Endothelial cell of umbilical vein (primary cell): ENCODE data around the gene MTPN. TPM values are rescaled to one million over a fixed set of nuclear protein-coding genes. Genes with fewer than 3 reads are reported as not detected.

Experiments used
- BruUV-seq: library from RNA; stranded (reverse); fragments of 400-500 nt; replicated peaks from 2 replicates; lab custom pipeline; 2021; lab: Mats Ljungman, UMichigan
- CTCF ChIA-PET: fragments of 300-600, 350-600 bp; sonication (Branson Sonifier 250); formaldehyde crosslinking; loops from one replicate; lab custom pipeline; 2021; ENCODE audit warnings: antibody characterized with exemption, inconsistent platforms; lab: Charles Lee
- POLR2A ChIA-PET: fragments of 300-600, 350-600 bp; sonication (Branson Sonifier 250); formaldehyde crosslinking; loops from one replicate; lab custom pipeline; 2021; ENCODE audit warnings: antibody characterized with exemption, inconsistent platforms; lab: Charles Lee
- DNase-seq: peaks from one replicate; pipeline ENCODE4 v3.0.0-alpha.2; 2011; ENCODE audit warnings: low read depth, low spot score
- FAIRE-seq: peaks from 2 replicates; lab custom pipeline; 2011; peaks lifted over from hg19 to GRCh38; lab: Jason Lieb, UNC
- H2AFZ ChIP-seq: 2 replicates; pipeline ENCODE4 v1.6.0; 2012; ENCODE audit warnings: low read depth, low read length, control low read depth, inconsistent platforms
- H3K27ac ChIP-seq: 2 replicates; pipeline ENCODE4 v1.5.1; 2011; ENCODE audit warnings: low read depth, mild to moderate bottlenecking, control low read depth, low read length, moderate library complexity; ENCODE audit not compliant: insufficient read depth
- H3K27me3 ChIP-seq, 2 experiments: 2 replicates each; pipeline versions ENCODE4 v1.6.0 to v1.6.1; 2011; ENCODE audit warnings: low read length in 2 of 2, mixed read lengths in 1 of 2; ENCODE audit not compliant: control insufficient read depth in 2 of 2, insufficient read depth in 2 of 2
- H3K36me3 ChIP-seq, 2 experiments: 2 replicates in 1 of 2; 3 replicates in 1 of 2; pipeline ENCODE4 v1.5.1; 2011; ENCODE audit warnings: low read length in 2 of 2, mild to moderate bottlenecking in 1 of 2, moderate library complexity in 1 of 2; ENCODE audit not compliant: control insufficient read depth in 2 of 2, insufficient read depth in 2 of 2; ENCODE audit errors: extremely low read depth in 1 of 2
- H3K4me1 ChIP-seq: 3 replicates; pipeline ENCODE4 v1.5.1; 2011; ENCODE audit warnings: mild to moderate bottlenecking, low read length; ENCODE audit not compliant: control insufficient read depth, insufficient read depth; ENCODE audit errors: extremely low read depth
- H3K4me2 ChIP-seq: 2 replicates; pipeline ENCODE4 v1.6.1; 2011; ENCODE audit warnings: low read length, control low read depth, mixed read lengths; ENCODE audit not compliant: insufficient read depth
- H3K4me3 ChIP-seq, 3 experiments: fragments of 200-600 bp in 1 of 3; sonication (generic), shearing (Covaris generic) in 1 of 3; replicated peaks in 1 of 3; 2 replicates each; pipeline ENCODE4 v1.5.1; 2011 to 2016; ENCODE audit warnings: control low read depth in 3 of 3, low read length in 3 of 3, mild to moderate bottlenecking in 2 of 3, inconsistent platforms in 1 of 3, low read depth in 1 of 3, moderate library complexity in 1 of 3; ENCODE audit not compliant: insufficient read depth in 1 of 3
- H3K79me2 ChIP-seq: 2 replicates; pipeline ENCODE4 v1.6.0; 2012; ENCODE audit warnings: low read length, inconsistent platforms; ENCODE audit not compliant: control insufficient read depth, insufficient read depth
- H3K9ac ChIP-seq: replicated peaks from 2 replicates; pipeline ENCODE3; 2011; ENCODE audit warnings: low read length, control low read depth; ENCODE audit not compliant: insufficient read depth; ENCODE audit errors: extremely low read depth
- H3K9me1 ChIP-seq: replicated peaks from 3 replicates; pipeline ENCODE4 v1.6.0; 2011; ENCODE audit warnings: mild to moderate bottlenecking, low read length; ENCODE audit not compliant: control insufficient read depth, insufficient read depth; ENCODE audit errors: extremely low read depth
- H3K9me3 ChIP-seq: replicated peaks from 2 replicates; pipeline ENCODE4 v1.5.1; 2012; ENCODE audit warnings: low read length, inconsistent platforms; ENCODE audit not compliant: control insufficient read depth, insufficient read depth
- H4K20me1 ChIP-seq: replicated peaks from 2 replicates; pipeline ENCODE3; 2011; ENCODE audit warnings: mild to moderate bottlenecking, low read length; ENCODE audit not compliant: control insufficient read depth, insufficient read depth; ENCODE audit errors: extremely low read depth
- CTCF ChIP-seq, 2 donors: IDR thresholded peaks; 1 replicate in 1 of 2; 2 replicates in 1 of 2; pipeline ENCODE4 v1.5.1; 2011; ENCODE audit warnings: low read length in 2 of 2, mild to moderate bottlenecking in 2 of 2, moderate library complexity in 2 of 2, control low read depth in 1 of 2, inconsistent platforms in 1 of 2, low read depth in 1 of 2; ENCODE audit not compliant: insufficient read depth in 1 of 2; ENCODE audit errors: extremely low read depth in 1 of 2
- EZH2 ChIP-seq: IDR thresholded peaks from 2 replicates; pipeline ENCODE4 v1.6.1; 2012; ENCODE audit warnings: borderline replicate concordance, low read depth, mild to moderate bottlenecking, moderate library complexity, low read length, inconsistent platforms; ENCODE audit not compliant: severe bottlenecking
- FOS ChIP-seq: IDR thresholded peaks from 2 replicates; pipeline ENCODE4 v1.6.1; 2011; ENCODE audit warnings: mild to moderate bottlenecking, low read length, moderate library complexity, borderline replicate concordance; ENCODE audit not compliant: insufficient read depth
- GATA2 ChIP-seq: IDR thresholded peaks from 2 replicates; pipeline ENCODE4 v1.7.0; 2011; ENCODE audit warnings: low read depth, mild to moderate bottlenecking, moderate library complexity, mixed read lengths, low read length; ENCODE audit not compliant: insufficient read length, insufficient read depth
- JUN ChIP-seq: IDR thresholded peaks from 2 replicates; pipeline ENCODE4 v1.6.1; 2011; ENCODE audit warnings: borderline replicate concordance, low read depth; ENCODE audit not compliant: insufficient read length, insufficient read depth
- MAX ChIP-seq: IDR thresholded peaks from 2 replicates; pipeline ENCODE4 v1.6.1; 2011; ENCODE audit not compliant: insufficient read depth, insufficient read length
- MYC ChIP-seq: IDR thresholded peaks from one replicate; pipeline ENCODE4 v1.6.1; 2011; ENCODE audit warnings: mild to moderate bottlenecking, low read depth, low read length
- POLR2A ChIP-seq: IDR thresholded peaks from 2 replicates; pipeline ENCODE4 v1.6.1; 2012; ENCODE audit warnings: low read depth, mild to moderate bottlenecking, control low read depth, low read length
- POLR2AphosphoS5 ChIP-seq: IDR thresholded peaks from 2 replicates; pipeline ENCODE4 v1.6.1; 2012; ENCODE audit warnings: low read depth, mild to moderate bottlenecking, control low read depth, low read length, moderate library complexity; ENCODE audit not compliant: insufficient read depth
- dilution Hi-C: fragments of 300-500 bp; cut with MboI; formaldehyde crosslinking; loops from one replicate; pipeline ENCODE4 v1.15.0; 2019; ENCODE audit warnings: low sequenced_read_pairs; ENCODE audit not compliant: extremely low pct_ligation_motif_present
- intact Hi-C: fragments of 100-400 bp; cut with micrococcal nuclease; formaldehyde crosslinking; loops from one replicate; pipeline ENCODE4 v1.10.0; 2022
- polyA plus RNA-seq, 4 experiments: library from polyadenylated mRNA; depleted of rRNA in 3 of 4; stranded (reverse) in 3 of 4; unstranded in 1 of 4; fragments of >200 nt; gene quantifications; 2 replicates each; pipeline versions ENCODE4 v1.2.1 to v1.2.3, GENCODE V29; 2011 to 2012; ENCODE audit warnings: missing spikeins in 1 of 4
- total RNA-seq: library from RNA; stranded (reverse); gene quantifications from 2 replicates; pipeline ENCODE4 v1.2.3, GENCODE V29; 2021

MTPN gene
- total and polyA plus RNA-seq, 2 donors (not counting 3 experiments of a cell fraction or from before 2014, with no cell fraction given): 58.1 to 174 TPM

GRCh38 chr7:136020556-136020955 is 43.4 kb upstream of the MTPN start:
- H3K79me2 ChIP-seq: no peaks in the 10 kb centered on the region
- intact Hi-C loops: no loop called here
- H3K4me2 ChIP-seq: no peak overlapping the region
- POLR2A ChIA-PET: no interaction called here
- H2AFZ ChIP-seq: no peak overlapping the region
- no peaks in the 10 kb centered on the region for H3K4me1 ChIP-seq
- no peak overlapping the region for H3K27ac ChIP-seq
- peaks cover 1 to 10% of the 10 kb centered on the region in 2 experiments for H3K27me3 ChIP-seq
- no peak overlapping the region for H3K9ac ChIP-seq
- H3K9me3 ChIP-seq: no peaks in the 10 kb centered on the region
- CTCF ChIA-PET: no interaction called here
- TF ChIP-seq CTCF (IDR thresholded peaks at IDR 0.05; ENCODE audit: extremely low read depth in 1 of 2, insufficient read depth in 1 of 2, low read depth in 1 of 2, low read length in 2 of 2): no peak
- TF ChIP-seq MAX: no peak
- no peak for TF ChIP-seq POLR2AphosphoS5
- TF ChIP-seq FOS: no peak
- no peak for TF ChIP-seq EZH2
- TF ChIP-seq POLR2A: no peak
- TF ChIP-seq JUN: no peak
- no peak for TF ChIP-seq MYC
- TF ChIP-seq GATA2: no peak
- no TSS peak for BruUV-seq
- no peaks in the 10 kb centered on the region for H3K9me1 ChIP-seq
- no peaks in the 10 kb centered on the region for H4K20me1 ChIP-seq
- DNase-seq (no peak), FAIRE-seq (no peak)
- dilution Hi-C loops: no loop called here
- no peak overlapping the region for H3K4me3 ChIP-seq
- no peaks in the 10 kb centered on the region for H3K36me3 ChIP-seq
